ENCODE measurements around the gene ABI2. TPM values are rescaled to one million over a fixed set of nuclear protein-coding genes. Genes with fewer than 3 reads are reported as not detected.

ABI2 gene
- total RNA-seq, 3 donors from 2014 or later = 10.5 to 64.5 (median 17.1) TPM

GRCh38 chr2:203453858-203454451, 125.8 kb downstream of the ABI2 start:
- intact Hi-C loops (cut with DNase I, micrococcal nuclease) = no loop called here
- ATAC-seq = peak; percentile 71
- no peak overlapping the region for H3K4me3 ChIP-seq
- peak in 1 of 3 donors; percentile 51 for DNase-seq
- TF ChIP-seq, protein P1, sequence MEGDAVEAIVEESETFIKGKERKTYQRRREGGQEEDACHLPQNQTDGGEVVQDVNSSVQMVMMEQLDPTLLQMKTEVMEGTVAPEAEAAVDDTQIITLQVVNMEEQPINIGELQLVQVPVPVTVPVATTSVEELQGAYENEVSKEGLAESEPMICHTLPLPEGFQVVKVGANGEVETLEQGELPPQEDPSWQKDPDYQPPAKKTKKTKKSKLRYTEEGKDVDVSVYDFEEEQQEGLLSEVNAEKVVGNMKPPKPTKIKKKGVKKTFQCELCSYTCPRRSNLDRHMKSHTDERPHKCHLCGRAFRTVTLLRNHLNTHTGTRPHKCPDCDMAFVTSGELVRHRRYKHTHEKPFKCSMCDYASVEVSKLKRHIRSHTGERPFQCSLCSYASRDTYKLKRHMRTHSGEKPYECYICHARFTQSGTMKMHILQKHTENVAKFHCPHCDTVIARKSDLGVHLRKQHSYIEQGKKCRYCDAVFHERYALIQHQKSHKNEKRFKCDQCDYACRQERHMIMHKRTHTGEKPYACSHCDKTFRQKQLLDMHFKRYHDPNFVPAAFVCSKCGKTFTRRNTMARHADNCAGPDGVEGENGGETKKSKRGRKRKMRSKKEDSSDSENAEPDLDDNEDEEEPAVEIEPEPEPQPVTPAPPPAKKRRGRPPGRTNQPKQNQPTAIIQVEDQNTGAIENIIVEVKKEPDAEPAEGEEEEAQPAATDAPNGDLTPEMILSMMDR (IDR thresholded peaks at IDR 0.05) = peak; percentile 30
- H3K9me3 ChIP-seq = no peaks in the 10 kb centered on the region
- H3K36me3 ChIP-seq (ENCODE audit: low read depth) = no peaks in the 10 kb centered on the region
- no peaks in the 10 kb centered on the region for H3K4me1 ChIP-seq (ENCODE audit: low read depth)

DNA sequence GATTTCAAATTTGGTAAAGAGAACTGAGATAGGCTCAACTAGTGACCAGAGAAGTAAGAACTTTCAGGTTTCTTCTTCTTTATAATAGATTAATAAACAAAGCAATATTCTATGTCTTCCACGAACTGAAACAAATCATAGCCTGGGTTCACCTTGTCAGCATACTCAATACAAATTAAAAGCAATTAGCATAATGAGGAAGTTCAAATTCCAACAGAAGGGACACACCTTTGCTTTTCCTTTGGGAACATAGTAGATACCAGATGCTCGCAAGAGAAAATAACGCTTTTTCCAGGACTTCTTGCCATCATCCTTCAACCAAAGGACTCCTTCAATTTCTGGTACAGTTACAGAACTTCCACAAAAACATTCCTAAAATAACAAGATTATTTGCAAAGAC, 127.0 kb downstream of the ABI2 start:
- no peak overlapping the region for H3K4me3 ChIP-seq
- no peaks in the 10 kb centered on the region for H3K9me3 ChIP-seq
- intact Hi-C loops (cut with DNase I, micrococcal nuclease) = no loop called here
- TF ChIP-seq, protein P1 (IDR thresholded peaks at IDR 0.05) = no peak
- ATAC-seq (peak; percentile 75), DNase-seq (no peak)
- H3K4me1 ChIP-seq (ENCODE audit: low read depth) = no peaks in the 10 kb centered on the region
- H3K36me3 ChIP-seq (ENCODE audit: low read depth) = no peaks in the 10 kb centered on the region

DNA sequence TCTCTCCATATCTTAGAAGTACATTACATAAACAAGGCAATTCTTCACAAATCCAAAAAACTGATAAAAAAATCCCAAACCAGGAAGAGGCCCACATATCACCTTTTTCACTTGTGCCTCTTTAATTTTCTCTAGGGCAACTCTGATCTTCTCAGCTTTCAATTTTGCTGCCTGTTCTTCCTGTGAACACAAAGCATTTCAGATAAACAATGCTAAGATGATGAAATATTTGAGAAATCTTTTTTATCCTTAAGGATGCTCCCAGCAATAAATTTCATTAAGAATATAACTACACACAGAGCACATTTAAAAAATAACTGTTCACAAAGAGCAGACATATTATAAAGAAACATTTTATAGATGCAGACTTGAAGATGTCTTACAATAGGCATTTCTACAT, 133.6 kb downstream of the ABI2 start:
- Histone ChIP-seq H3K36me3 (ENCODE audit: low read depth) (no peaks in the 10 kb centered on the region), H3K9me3 (no peaks in the 10 kb centered on the region), H3K4me3 (no peak overlapping the region), H3K4me1 (ENCODE audit: low read depth) (no peaks in the 10 kb centered on the region)
- ATAC-seq (no peak), DNase-seq (no peak)
- intact Hi-C loops (cut with DNase I, micrococcal nuclease) = no loop called here
- TF ChIP-seq, protein P1 (IDR thresholded peaks at IDR 0.05) = no peak

- no peak overlapping the region for H3K4me3 ChIP-seq
- TF ChIP-seq, protein P1 (IDR thresholded peaks at IDR 0.05) = no peak
- ATAC-seq (no peak), DNase-seq (no peak)
- intact Hi-C loops (cut with DNase I, micrococcal nuclease) = no loop called here
- H3K36me3 ChIP-seq (ENCODE audit: low read depth) = no peaks in the 10 kb centered on the region
- no peaks in the 10 kb centered on the region for H3K9me3 ChIP-seq
- no peaks in the 10 kb centered on the region for H3K4me1 ChIP-seq (ENCODE audit: low read depth)
Observed at GRCh38 chr2:203462308-203462707, 134.1 kb downstream of the ABI2 start.

DNA sequence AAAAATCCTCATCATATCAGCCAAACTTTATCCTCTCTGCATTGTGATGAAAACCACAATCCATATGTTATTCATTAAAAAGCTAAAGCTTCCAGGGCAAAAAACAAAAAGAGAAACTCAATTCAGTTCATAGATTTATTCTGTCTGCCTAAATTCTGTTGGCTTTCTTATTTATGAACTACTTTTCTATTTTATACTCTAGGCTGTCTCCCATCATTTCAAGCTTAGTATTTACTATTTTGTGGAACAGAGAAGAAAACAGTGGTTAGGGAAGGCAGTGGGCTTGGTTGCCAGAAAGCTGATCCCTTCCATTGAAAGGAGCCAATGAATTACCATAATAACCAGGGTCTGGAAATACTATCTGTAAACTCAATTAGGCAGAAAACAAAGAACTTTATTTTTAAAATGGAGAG, 135.1 kb downstream of the ABI2 start:
- TF ChIP-seq, protein P1 (IDR thresholded peaks at IDR 0.05) = no peak
- no peak overlapping the region for H3K4me3 ChIP-seq
- intact Hi-C loops (cut with DNase I, micrococcal nuclease) = no loop called here

GRCh38 chr2:203469546-203469945, 141.4 kb downstream of the ABI2 start:
- no peaks in the 10 kb centered on the region for H3K9me3 ChIP-seq
- no peak overlapping the region for H3K4me3 ChIP-seq
- peaks cover 10% of the 10 kb centered on the region for H3K4me1 ChIP-seq (ENCODE audit: low read depth)
- intact Hi-C loops (cut with DNase I, micrococcal nuclease) = no loop called here
- TF ChIP-seq, protein P1 (IDR thresholded peaks at IDR 0.05) = no peak
- ATAC-seq (no peak), DNase-seq (no peak)
- no peaks in the 10 kb centered on the region for H3K36me3 ChIP-seq (ENCODE audit: low read depth)

More for the DNA sequence above, 135.1 kb downstream of the ABI2 start:
- Histone ChIP-seq H3K9me3 (no peaks in the 10 kb centered on the region), H3K4me1 (ENCODE audit: low read depth) (no peaks in the 10 kb centered on the region), H3K36me3 (ENCODE audit: low read depth) (no peaks in the 10 kb centered on the region)
- ATAC-seq = no peak
- DNase-seq = no peak
